DMS114 treated with DMSO at 0.1 percent for 48 hours (cell line): ENCODE results near the gene PVALB.

Source experiments
- DNase-seq: peaks from one replicate; lab custom pipeline; 2025; ENCODE audit not compliant: unreplicated experiment; lab: John Stamatoyannopoulos, UW

The PVALB gene

DNA sequence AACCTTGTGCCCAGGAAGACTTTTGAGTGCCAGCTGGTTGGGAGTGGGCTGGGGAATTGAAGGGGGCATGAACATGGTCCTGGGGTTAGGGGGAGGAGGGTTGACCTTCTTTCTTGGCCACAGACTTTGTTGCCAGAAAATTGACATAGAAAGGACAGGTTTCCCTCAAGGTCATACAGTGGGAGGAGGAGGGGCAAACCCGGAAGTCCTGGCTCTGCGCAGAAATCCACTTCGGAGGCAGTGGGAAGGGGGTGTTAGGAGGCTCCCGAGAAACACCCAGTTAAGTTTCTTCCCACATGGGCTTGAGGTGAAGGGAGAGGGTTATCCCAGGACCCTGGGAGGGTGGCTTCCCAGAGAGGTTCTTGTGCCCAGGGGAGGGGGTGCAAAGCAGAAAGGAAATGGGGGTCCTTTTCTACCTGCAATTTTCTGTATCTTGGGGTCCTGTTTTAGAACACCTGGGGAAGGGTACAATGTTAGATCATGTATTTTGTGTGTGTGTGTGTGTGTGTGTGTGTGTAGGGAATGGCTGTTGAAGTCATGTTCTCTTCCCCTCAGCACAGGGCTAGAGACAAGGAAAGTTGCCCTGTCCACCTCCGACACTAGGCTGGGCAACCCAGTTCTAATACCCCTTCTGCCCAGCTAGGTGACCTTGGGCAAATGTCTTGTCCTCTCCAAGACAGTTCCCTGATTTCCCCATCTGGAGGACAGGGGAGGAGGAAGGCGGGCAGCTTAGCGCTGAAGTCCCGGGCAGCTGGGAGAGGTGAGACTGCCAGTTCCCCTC is 1.1 kb downstream of the PVALB start:
- no peak for DNase-seq

DNA sequence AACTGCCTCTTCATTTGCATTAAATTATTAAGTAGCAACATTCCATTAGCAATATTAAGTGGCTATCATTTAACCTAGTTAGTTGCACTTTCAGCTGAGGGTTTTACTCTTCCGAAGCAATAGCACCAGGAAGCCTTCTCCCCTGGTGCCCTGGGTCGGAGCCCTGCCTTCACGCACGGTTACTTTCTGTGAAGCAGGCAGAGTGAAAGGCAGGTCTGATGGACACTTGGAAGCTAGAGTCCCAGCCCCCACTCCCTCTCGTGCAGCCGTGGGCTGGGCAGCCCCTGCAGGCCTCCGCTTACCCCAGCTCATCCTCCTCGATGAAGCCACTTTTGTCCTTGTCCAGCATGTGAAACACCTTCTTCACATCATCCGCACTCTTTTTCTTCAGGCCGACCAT is 2.0 kb downstream of the PVALB start:
- no peak for DNase-seq

DNA sequence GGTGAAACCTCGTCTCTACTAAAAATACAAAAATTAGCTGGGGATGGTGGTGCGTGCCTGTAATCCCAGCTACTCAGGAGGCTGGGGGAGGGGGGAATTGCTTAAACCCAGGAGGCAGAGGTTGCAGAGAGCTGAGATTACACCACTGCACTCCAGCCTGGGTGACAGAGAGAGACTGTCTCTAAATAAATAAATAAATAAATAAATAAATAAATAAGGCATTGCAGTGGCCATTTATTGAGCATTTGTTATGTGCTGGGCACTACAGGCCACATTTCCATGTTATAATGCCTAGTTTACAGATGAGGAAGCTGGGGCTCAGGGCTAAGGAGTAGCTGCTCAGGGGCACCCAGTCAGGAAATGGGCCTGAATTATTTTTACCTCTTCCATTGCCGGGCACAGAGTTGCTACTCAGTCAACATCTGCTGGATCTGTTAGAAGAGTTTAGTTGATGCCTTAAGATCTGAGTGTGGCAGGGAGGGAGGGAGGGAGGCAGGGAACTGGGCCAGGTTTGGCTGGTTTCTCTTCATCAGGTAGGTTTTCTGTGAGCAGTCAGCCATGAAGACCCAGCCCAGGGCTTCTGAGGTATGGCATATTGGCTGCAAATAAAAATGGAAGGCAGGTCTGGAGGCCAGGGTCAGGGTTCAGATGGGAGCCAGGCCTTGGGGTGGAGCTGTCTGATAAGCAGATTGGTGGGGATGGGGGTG is 5.6 kb downstream of the PVALB start:
- no peak for DNase-seq

DNA sequence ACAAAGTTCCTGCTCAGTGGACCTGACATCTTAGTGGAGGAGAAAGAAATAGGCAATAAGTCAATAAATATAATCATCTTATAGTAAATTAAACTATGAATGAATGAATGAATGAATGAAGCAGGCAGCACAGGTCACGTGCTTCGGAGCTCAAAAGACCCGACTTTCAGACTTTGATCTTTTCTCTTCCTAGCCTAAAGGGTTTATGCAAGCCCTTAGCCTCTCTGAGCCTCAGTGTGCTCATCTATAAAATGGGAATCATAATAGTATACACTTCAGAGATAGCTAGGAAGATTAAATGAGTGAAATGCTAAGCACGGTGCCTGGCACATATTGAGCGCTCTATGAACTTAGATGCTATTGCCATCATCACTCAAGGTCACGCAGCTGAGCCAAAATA is 7.5 kb downstream of the PVALB start:
- DNase-seq: no peak

DNA sequence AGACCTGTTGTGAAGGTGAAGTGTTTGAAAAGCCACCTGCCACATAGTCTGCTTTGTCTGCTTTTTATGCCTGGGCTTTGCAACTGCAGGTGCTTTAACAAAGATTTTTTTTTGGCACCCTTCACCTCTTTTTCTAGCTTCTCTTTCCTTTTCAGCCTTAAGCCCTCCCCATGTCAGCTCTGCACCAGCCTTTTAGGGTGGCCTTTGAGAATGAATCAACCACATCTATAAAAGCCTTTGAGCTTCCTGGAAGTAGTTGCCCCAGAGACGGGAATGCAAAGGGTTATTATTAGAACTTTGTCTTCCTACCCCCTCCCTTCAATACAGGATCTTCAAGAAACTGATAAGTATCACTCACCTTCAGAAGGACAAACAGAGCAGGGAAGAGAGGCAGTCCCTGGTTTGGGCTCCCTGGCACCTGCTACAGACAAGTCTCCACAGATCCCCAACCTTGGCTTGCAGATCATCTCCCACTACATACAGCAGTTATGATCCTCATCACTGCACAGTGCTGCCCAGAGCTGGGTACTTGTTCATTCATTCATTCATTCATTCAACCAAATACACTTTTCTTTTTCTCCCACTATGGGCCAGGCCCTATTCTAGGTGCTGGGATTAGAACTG is 8.0 kb downstream of the PVALB start:
- no peak for DNase-seq

DNA sequence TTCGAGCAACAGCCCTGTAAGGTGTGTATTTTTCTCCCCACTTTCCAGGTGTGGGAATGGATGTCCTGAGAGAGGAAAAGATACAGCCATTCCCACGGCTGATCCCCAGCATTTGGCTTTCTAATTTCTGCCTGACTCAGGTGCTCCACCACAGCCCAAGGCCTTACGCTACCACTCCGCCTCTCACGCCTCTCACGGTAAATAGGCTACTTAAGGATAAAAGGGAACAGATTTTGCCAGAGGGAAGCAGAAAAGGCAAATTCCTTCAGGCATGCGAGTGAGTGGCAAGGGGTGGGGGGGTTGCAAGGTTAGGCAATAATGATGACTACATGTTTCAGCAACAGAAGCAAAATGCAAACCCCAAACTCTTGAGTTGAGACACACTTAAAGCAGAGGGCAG is 9.2 kb downstream of the PVALB start:
- no peak for DNase-seq

DNA sequence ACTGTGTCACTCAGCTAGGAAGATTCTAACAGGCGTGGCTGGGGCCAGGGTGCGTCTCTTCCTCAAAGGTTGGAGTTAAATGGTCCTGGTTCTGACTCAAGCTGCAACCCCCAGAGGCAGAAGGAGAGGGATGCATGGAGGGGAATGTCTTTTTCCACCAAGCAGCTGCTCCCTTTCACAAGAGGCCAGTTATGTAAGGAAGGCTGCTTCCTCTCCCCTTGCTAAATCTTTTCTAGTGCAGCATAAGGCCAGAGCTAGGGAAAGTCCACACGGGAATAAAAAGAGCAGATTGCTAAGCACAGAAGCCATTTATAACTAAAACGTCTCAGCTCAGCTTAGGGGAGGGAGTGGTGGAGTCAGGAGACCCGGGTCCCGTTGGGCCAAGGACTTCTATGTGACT is 10.0 kb downstream of the PVALB start:
- DNase-seq: no peak

DNA sequence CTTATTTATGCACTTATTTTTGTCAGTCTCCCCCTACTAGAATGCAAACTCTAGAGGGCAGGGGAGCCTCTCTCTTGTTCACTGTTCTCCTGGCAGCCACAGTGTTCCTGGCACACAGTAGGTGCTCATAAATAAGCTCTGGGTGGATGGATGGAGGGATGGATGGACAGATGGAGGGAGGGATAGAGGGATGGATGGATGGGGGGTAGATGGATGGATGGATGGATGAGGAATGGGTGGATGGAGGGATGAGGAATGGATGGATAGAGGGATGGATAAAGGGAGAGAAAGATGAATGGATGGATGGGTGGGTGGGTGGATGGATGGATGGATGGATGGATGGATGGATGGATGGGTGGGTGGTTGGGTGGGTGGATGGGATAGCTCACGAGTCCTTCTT is 13.5 kb downstream of the PVALB start:
- DNase-seq: no peak

DNA sequence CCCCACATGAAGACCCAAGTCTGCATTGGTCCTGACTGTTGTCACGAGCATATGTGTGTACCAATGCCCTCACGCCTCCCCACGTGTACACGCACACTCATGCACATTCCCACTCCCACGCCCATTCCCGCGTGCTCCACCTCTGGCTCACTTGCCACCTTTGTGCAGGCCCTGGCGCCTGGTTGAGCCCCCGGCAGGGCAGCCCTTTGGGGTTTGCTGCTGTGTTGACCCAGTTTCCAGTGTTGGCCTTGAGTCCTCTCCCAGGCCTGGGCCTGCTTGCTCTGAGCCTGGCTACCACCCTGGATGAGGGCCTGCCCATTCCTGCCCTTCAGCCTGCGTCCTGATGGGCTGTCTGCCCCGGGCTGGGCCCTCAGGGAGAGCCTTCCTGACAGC is 18.2 kb downstream of the PVALB start:
- DNase-seq: no peak

DNA sequence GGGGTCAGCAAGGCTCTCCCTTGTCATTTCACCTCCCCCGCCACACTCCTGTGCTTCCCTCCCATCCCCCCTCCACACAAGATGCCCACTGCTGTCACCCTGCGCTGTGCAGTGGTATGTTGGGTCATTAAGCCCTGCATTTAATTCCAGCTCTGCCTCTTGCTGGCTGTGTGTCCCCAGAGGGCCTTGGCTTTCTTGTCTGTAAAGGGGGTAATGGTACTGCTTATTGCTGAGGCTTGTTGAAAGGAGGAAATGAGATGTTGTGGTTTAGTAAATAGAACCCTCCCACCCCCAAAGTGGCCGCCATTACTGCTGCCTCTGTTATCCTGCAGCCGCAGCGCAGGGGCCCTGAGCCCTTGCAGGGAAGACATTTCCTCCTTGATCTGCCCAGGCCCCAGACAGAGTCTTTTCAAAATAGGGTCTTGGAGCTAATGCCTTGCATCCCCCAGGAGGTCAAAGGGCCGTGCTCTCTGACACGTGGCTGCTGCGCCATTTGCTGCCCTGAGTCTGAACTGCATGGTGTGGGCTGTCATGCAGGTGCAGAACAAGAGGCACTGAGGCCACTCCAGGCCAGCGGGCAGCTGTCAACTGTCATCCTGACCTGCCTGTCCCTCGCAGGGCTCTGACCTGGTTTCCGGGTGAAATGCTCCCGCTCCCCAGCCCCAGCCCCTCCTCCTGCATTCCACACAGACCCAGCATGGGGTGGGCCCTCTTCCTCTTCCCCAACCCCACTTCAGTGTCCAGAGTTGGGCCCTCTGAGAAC is 18.7 kb downstream of the PVALB start:
- no peak for DNase-seq

DNA sequence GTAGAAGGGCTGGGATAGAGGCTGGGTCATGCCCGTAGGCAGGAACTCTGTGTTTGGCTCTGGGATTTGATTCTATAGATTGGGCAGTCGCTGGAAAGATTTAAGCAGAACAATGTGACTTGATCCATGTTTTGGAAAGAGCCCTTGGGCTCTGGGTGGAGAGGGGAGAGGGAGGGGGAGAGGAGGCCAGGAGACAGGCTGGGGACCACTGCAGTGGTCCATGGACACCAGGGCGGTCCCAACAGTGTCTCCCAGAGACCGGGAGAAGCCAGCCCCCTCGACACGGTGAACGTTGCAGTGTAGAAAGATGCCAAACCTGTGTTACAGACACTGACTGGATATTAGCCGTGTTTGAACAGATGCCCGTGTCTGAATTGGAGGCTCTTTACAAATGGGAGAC is 19.5 kb downstream of the PVALB start:
- DNase-seq: no peak

DNA sequence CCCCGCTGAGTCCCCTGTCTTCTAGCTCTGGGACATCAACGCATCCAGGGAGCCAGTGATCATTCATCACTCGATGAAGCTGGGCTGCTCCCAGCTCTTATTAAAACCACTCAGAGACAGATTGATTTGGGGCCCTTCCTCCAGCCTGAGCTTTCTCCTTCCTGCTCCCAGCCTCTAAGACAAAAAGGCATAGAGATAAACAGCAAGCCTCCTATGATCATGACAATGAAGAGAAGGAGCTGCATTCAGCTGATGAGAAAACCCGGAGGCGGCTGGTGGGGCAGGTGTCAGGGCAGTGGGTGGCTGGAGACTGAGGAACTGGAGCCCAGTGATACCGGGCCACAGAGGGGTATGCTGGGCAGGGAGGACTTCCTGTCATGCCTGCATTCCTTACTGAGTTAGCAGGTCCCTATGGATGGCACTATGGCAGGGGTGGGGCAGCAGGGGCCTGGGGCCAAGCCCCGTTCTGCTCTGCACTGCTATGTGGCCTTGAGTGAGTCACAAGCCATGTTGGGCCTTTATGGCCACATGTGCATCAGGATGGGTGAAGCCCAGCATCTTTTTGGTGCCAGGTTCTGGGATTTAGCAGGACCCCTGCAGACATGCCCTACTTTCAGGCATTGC is 20.2 kb downstream of the PVALB start:
- no peak for DNase-seq

DNA sequence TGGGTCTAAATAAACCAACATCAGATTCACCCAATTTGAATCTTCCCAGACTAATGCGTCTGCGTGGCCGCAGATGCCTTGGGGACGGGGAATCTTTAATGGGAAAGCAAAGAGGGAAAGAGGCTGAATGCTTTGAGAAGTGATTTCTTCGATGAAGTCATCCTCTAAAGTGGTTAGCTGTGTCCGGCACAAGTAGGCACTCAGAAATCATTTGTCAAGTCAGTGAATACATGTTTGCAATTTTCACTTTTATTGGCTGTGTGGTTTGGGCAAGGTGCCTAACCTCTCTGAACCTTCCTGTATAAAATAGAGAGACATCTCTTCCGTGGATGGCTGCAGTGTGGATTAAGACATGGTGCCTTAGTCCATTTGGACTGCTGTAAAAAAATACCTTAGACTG is 21.2 kb downstream of the PVALB start:
- DNase-seq: no peak

DNA sequence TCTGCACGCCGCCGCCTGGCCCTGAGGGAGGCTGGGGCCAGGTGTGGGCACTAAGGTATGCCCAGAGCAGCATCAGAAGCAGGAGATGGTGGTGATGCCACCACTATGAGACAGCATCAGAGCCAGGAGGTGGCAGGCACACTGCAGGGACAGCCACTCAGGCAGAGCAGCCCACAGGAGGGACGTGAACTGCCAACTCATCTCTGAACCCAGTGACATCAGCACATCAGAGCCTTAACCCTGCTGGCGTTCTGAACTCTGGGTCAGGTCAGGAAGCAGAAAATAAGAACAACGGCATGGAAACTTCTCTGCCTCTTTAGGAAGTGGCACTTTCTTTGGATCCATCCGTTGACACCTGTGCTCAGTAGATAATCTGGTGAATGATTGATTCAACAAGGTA is 26.2 kb downstream of the PVALB start:
- DNase-seq: no peak

DNA sequence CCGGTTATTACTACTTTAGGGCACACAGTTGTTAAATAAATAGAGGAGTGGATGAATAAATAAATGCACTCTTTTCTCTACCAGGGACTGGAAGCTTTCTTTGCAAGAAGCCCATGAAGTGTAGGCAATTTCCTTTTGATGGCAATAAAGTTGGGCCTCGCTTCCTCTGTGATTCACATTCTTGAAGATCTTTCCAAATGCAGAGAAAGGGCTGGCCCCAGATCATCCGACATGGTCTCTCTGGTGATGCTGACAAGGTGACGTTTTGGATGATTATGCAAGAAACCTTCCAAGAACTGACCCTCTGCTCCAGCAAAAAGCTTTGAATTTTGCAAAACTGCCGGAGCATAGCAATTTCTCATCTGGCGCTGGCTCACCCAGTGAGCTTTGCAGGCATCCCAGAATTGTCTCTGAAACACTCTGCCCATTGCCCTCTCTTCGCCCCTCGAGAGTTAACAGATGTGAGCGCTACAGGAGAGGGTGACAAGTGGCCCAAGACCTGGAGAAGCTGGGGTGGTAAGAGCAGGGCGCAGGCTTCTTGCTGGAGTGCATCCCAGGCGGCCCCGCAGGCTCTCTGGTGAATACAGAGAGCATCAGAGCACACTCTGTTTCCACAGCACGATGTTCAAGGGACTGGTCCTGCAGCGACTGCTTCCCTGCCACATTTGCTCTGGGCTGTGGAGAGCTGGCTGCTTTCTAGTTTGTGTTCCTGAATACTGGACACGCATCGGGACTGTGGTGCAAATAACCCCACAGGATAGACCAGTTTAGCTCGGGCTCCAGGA is 29.4 kb downstream of the PVALB start:
- no peak for DNase-seq

DNA sequence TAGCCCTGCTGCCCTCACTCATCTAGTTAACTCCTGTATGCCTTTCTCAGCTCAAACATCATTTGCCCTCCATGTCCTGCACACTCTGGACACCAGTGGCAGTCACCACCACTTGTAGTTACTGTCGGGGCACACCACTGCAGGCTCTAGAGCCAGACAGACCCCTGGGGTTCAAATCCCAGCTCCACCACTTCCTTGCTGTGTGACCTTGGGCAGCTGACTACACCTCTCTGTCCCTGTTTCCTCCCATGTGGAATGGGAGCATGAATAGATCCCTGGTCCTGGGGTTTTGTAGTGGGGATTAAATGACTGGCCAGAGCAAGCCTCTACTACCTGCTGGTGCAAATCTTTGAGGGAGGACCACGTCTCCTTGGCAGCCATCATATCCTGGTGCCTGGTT is 33.1 kb downstream of the PVALB start:
- no peak for DNase-seq

DNA sequence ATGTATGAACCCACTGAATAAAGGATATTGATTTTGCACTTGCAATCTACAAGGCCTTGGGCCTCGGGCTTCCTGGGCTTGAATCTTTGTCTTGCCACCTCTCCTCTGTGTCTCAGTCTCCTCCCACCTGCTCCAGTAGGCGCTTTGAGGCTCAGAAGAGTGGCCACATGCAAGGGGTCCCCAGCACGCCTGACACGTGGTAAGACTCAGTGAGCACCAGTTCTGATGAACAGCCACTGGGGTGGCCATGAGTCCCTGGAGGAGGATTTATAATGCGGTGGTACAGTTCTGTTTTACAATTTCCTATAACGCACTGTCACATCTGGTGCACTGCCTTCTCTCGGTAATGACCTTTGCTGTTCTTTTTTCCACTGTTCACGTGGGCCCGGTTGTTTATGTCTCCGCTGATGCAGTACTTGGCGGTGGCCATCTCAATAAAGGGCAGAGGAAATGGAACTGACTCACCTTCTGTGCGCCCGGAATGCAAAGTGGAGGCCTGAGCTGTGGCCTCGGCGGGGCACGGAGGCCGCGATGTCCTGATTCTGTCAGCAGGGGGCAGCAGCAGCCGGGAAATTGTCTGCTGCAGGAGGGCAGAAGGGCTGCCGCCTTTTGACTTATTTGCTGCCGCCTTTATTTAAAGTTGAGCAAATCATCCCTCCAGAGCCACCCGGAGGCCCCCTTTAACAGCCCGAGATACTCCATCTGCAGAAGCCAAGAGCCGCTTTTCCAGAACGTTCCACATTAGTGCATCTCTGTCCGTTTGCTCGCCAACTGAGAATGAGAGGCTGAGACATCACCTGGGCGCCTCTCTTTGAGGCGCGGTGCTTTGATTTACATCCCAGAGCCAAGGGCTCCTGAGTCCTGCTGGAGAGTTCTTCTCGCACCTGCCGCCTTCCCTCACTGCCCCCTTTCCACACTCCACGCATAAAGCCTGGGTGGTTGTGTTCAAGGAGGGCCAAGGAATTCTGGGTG is 34.9 kb downstream of the PVALB start:
- DNase-seq: peak; percentile 41

DNA sequence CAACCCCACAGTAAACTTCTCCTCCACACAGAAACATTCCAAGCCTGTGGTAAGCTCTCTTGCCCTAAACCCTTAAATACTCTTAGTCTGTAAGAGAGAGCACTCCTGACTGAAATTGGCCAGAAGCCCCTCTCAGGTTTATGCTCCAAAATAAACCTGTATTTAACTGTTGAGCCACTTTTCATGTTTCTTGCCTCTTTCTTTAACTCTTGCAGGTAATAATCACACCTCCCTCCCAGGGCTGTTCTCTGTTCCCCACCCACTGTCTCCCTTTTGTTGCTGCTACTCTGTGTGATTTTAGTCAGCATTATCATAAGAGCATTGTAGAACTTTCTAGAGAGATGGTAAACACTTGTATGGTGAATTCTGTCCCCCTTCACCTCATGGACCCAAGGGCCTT is 38.8 kb downstream of the PVALB start:
- DNase-seq: no peak

DNA sequence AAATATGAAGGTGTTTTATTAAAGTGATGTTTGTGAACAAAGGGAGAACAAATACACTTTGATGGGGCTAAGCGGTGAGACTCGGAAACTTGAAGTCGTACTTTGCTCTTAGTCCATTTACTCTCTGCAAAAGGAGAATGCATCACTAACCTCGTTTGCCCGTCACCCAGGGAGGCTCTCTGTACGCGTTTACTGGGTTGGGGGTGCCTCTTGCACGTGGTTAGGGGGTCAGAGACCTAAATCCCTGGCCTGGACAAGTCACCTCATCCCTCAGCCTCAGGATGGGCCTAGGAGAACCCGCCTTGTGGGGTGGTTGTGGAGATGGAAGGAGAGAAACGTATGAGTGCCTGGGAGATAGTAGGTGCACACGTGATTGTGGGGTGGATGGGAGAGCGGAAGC is 40.1 kb downstream of the PVALB start:
- no peak for DNase-seq
